HG03571 (cell line): ENCODE data around the gene WNK2.
"Not testable (repeated sequence)": the region's sequence is repeated elsewhere in the genome, so short reads cannot be mapped to it uniquely, and the experiment has no call there.

Experiments
- ATAC-seq: cut with Tn5 transposase; IDR thresholded peaks from one replicate; pipeline ENCODE4 v1.9.1; 2021; ENCODE audit not compliant: unreplicated experiment

Gene WNK2

GRCh38 chr9:93304574-93305496 is 120.9 kb downstream of the WNK2 start:
- no peak for ATAC-seq

DNA sequence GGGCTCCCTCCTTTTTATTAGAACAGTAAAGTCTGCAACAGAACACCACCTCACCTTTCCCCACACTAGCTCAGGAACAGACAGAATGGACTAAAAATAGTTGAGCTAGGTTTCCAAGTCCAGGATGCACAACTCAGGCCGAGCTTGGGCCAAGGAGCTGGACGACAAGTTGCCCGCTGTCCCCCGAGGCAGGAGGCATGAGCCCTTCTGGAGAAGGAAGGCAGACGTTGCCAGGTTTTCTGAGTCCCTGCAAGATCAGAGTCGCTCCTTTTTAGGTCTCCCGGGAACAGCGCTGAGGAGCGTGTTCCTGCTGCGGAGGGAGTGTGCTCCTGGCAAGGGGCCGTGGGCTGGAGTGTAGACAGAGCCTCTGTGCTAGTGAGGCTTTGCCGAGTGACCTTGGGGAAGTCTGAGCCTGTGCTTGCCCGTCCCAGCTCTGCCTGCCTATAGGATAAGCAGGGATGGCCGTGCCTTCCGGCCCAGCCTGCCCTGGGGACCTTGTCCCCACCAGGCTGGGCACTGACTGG is 121.6 kb downstream of the WNK2 start:
- ATAC-seq = no peak

DNA sequence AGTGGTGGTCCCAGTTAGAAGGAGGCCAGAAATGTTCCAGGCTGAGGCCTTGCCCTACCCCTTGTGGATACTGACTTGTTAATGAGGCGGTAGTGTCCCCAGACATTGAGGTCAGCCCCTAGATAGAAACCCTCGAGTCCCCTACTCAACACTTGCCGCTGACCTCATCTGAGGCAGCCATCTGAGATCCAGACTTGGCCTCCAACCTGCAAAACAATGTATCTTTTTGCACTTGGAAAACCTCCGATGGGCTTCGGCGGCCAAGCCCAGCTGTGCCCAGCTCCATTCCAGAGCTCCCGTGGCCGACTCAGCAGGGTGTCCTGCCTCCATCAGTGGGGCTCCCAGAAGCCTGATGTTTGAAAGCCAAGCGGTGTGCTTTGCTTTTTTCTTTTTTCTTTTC is 122.1 kb downstream of the WNK2 start:
- ATAC-seq = no peak

- ATAC-seq = no peak
Measured at GRCh38 chr9:93306579-93307091, 122.7 kb downstream of the WNK2 start.

DNA sequence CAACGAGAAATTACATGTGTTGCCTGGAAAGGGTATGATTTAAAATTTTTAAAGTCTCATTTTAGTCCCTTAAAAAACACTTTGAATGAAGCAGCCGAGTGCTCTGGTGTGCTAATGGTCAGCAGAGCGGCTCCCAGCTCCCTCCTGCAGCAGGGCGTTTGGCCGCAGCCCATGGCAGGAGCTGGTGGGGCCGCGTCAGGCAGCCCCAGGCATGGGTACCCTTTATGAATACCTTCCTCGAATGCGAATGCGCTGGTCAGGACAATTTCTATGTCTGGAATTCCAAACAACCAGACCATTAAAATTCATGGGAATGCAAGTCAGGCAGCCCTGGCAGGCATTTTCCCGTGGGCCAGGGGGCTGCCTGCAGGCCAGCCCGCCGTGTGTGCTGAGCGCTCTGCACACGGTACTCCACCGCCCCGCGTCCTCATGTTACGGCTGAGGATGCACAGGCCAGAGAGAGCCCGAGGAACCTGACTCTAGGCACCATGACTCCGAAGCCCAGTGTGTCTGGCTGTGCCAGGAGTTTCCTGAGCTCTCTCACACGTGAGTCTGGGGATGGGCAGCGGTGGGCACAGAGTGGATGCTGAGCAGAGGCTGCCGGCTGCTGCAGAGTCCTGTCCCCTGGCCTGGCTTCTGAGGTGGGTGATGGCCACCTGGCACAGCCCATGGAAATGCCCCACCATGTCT is 123.7 kb downstream of the WNK2 start:
- no peak for ATAC-seq

- ATAC-seq = no peak
Measured at GRCh38 chr9:93308158-93308602, 124.2 kb downstream of the WNK2 start.

DNA sequence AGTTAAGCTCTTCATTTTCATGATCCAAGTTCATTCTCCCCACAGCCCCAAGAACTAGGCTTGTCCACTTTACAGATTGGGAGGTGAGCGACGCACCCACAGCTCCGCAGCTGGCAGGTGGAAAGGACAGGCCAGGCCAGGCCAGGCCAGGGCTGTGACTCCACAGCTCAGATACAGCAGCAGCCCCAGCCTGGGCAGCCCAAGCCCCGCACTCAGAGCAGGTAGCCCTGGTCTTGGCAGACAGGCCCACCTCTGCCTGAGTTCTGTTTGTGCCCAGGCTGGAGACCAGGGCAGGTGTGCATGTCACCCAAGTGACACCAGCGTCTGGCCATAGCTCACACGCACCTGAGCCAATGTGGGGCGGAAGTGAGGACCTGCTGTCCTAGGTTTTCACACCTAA is 124.7 kb downstream of the WNK2 start:
- ATAC-seq = no peak

GRCh38 chr9:93309889-93310425 is 126.0 kb downstream of the WNK2 start:
- no peak for ATAC-seq

GRCh38 chr9:93315118-93315517 is 131.2 kb downstream of the WNK2 start:
- ATAC-seq = no peak

DNA sequence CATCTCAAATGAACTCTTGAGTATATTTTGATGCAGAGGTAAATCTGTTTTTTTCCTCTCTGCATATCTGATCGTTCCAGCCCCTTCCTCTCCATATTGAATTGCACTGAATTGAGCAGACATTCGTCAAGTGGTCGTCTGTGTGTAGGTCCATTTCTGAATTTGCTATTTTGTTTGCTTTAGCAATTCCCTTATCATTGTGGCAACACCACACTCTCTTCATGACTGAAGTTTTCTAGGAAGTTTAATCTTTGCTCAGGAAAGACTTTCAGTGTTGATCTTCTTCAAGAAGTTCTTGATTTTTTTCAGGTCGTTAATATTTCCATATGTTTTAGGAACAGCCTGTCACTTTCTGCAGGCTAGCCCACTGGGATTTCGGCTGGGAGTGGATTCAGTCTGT is 132.0 kb downstream of the WNK2 start:
- no peak for ATAC-seq

GRCh38 chr9:93316726-93317494 is 133.0 kb downstream of the WNK2 start:
- ATAC-seq = no peak

DNA sequence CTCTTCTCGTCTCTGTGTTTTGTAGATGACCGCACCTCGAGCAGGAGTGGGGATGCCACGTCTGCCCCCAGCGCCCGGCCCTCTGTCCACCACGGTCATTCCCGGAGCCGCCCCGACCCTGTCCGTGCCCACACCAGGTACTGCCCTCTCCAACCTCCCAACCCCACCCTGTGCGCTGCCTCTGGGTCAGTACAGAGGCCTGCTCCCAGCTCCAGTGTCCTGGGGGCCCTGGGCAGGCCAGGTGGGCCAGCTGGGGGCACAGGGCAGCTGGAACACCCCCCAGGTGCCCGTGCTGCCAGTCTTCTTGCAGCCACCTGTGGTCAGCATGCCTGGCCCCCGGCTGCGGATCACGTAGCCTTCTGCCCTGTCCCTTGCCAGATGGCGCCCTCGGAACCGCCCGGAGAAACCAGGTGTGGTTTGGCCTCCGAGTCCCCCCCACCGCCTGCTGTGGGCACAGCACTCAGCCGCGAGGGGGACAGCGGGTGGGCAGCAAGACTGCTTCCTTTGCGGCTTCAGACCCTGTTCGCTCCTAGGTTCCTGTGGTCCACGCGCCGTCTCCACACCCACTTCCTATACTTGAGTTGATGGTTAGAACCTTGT is 133.7 kb downstream of the WNK2 start:
- no peak for ATAC-seq

- no peak for ATAC-seq
Measured at GRCh38 chr9:93318480-93318879, 134.5 kb downstream of the WNK2 start.

- no peak for ATAC-seq
Measured at GRCh38 chr9:93319301-93319991, 135.5 kb downstream of the WNK2 start.

DNA sequence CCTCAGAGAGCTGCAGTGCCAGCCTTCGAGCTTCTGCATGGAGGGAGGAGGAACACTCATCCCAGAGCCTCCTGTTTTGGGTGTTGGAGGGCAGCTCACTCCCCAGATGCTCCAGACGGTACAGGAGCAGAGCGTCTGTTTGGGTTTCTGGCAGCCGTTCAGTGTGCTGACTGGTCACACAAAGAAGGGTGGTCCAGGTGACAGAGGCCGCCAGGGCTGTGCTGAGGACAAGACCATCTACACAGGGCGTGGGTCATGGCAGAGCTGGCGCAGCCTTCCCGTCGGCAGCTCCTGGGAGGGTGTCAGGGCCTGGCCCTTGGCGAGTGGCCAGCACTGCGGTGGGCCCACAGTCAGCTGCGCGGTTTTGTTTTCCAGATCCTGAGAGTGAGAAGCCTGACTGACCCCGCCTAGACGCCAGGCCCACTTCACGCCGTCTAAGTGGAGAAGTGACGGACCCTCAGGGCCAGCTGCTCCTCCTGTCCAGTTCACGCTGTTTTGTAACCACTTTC is 136.1 kb downstream of the WNK2 start:
- ATAC-seq = no peak

GRCh38 chr9:93320591-93321219 is 136.8 kb downstream of the WNK2 start:
- no peak for ATAC-seq

GRCh38 chr9:93321220-93321610 is 137.3 kb downstream of the WNK2 start:
- no peak for ATAC-seq

GRCh38 chr9:93323446-93323954 is 139.6 kb downstream of the WNK2 start:
- ATAC-seq = not testable (repeated sequence)
